H1 (cell line): ENCODE data around the gene SLC5A9. TPM values are rescaled to one million over a fixed set of nuclear protein-coding genes. Genes with fewer than 3 reads are reported as not detected.

Experiments used
- CTCF ChIA-PET: fragments of 300-600 bp; sonication (Branson Sonifier 250); formaldehyde crosslinking; loops from one replicate; lab custom pipeline; 2021; ENCODE audit not compliant: partially characterized antibody; lab: Charles Lee
- POLR2A ChIA-PET: fragments of 300-600 bp; sonication (Branson Sonifier 250); formaldehyde crosslinking; loops from one replicate; lab custom pipeline; 2021; ENCODE audit warnings: inconsistent platforms; ENCODE audit not compliant: partially characterized antibody; lab: Charles Lee
- DNase-seq, 2 experiments: peaks; one replicate each; pipeline versions ENCODE4 v3.0.0 to v3.0.0-alpha.2; 2010 to 2022; ENCODE audit warnings: low spot score in 2 of 2, low read depth in 1 of 2, mixed read lengths in 1 of 2
- FAIRE-seq: peaks from 2 replicates; lab custom pipeline; 2011; peaks lifted over from hg19 to GRCh38; lab: Jason Lieb, UNC
- H2AFZ ChIP-seq: 2 replicates; pipeline ENCODE4 v1.8.1; 2012; ENCODE audit warnings: low read length, inconsistent platforms
- H2AK5ac ChIP-seq: 2 replicates; pipeline ENCODE4 v1.6.1; 2013; ENCODE audit warnings: low read depth, low read length
- H2BK120ac ChIP-seq: replicated peaks from 2 replicates; pipeline ENCODE3; 2013; ENCODE audit warnings: low read depth, low read length, inconsistent platforms
- H2BK12ac ChIP-seq: 2 replicates; pipeline ENCODE4 v1.6.1; 2013; ENCODE audit warnings: low read depth, low read length
- H2BK15ac ChIP-seq: 2 replicates; pipeline ENCODE4 v1.6.1; 2013; ENCODE audit warnings: low read length
- H2BK20ac ChIP-seq: 2 replicates; pipeline ENCODE4 v1.6.1; 2013; ENCODE audit warnings: low read length
- H2BK5ac ChIP-seq: 2 replicates; pipeline ENCODE4 v1.6.1; 2013; ENCODE audit warnings: low read depth, low read length
- H3K14ac ChIP-seq: 2 replicates; pipeline ENCODE4 v1.6.1; 2013; ENCODE audit warnings: inconsistent platforms; ENCODE audit not compliant: insufficient read length
- H3K18ac ChIP-seq: 2 replicates; pipeline ENCODE4 v1.6.1; 2013; ENCODE audit warnings: low read length; ENCODE audit errors: extremely low read depth
- H3K23ac ChIP-seq: 2 replicates; pipeline ENCODE4 v1.6.1; 2013; ENCODE audit warnings: inconsistent platforms; ENCODE audit not compliant: insufficient read length
- H3K23me2 ChIP-seq: 2 replicates; pipeline ENCODE4 v1.6.1; 2013; ENCODE audit warnings: low read depth, low read length
- H3K27ac ChIP-seq: 2 replicates; pipeline ENCODE4 v1.6.1; 2011; ENCODE audit warnings: low read depth, low read length, inconsistent platforms
- H3K27me3 ChIP-seq, 4 experiments: replicated peaks in 1 of 4; 1 replicate in 1 of 4; 2 replicates in 3 of 4; pipeline versions ENCODE4 v1.6.1 to v1.8.1; 2011 to 2013; ENCODE audit warnings: low read length in 3 of 4, mild to moderate bottlenecking in 3 of 4, inconsistent platforms in 2 of 4, mixed read lengths in 2 of 4, moderate library complexity in 1 of 4; ENCODE audit not compliant: control insufficient read depth in 3 of 4, insufficient read depth in 3 of 4; ENCODE audit errors: extremely low read depth in 1 of 4
- H3K36me3 ChIP-seq, 4 experiments: 2 replicates each; pipeline versions ENCODE4 v1.6.1 to v1.8.1; 2011 to 2013; ENCODE audit warnings: mild to moderate bottlenecking in 4 of 4, low read length in 3 of 4, moderate library complexity in 2 of 4, control low read depth in 1 of 4, inconsistent platforms in 1 of 4; ENCODE audit not compliant: insufficient read depth in 4 of 4, control insufficient read depth in 2 of 4
- H3K4ac ChIP-seq: replicated peaks from 2 replicates; pipeline ENCODE3; 2013; ENCODE audit warnings: low read length, low read depth, mixed read lengths, inconsistent platforms; ENCODE audit not compliant: insufficient read length
- H3K4me1 ChIP-seq, 4 experiments: replicated peaks in 1 of 4; 1 replicate in 1 of 4; 2 replicates in 3 of 4; pipeline versions ENCODE4 v1.6.1 to v1.8.1; 2011 to 2013; ENCODE audit warnings: low read length in 3 of 4, inconsistent platforms in 2 of 4, mixed read lengths in 1 of 4; ENCODE audit not compliant: insufficient read depth in 4 of 4, control insufficient read depth in 3 of 4
- H3K4me2 ChIP-seq, 2 experiments: 2 replicates each; pipeline versions ENCODE4 v1.6.1 to v1.8.1; 2011 to 2013; ENCODE audit warnings: low read depth in 2 of 2, low read length in 2 of 2, control low read depth in 1 of 2, inconsistent platforms in 1 of 2, mild to moderate bottlenecking in 1 of 2; ENCODE audit not compliant: insufficient read depth in 1 of 2
- H3K4me3 ChIP-seq, 4 experiments: fragments of 200-600, 300-600 bp in 1 of 4; sonication (generic), shearing (Covaris generic), sonication (Bioruptor Twin) in 1 of 4; 2 replicates each; pipeline versions ENCODE4 v1.5.1 to v1.8.1; 2011 to 2016; ENCODE audit warnings: low read length in 4 of 4, low read depth in 3 of 4, control low read depth in 2 of 4, inconsistent platforms in 2 of 4, mild to moderate bottlenecking in 2 of 4, mixed read lengths in 1 of 4, moderate library complexity in 1 of 4; ENCODE audit not compliant: insufficient read depth in 2 of 4; ENCODE audit errors: extremely low read depth in 1 of 4
- H3K56ac ChIP-seq: replicated peaks from 2 replicates; pipeline ENCODE3; 2013; ENCODE audit warnings: low read depth, mild to moderate bottlenecking, mixed read lengths, low read length, inconsistent platforms; ENCODE audit not compliant: insufficient read length
- H3K79me1 ChIP-seq: 2 replicates; pipeline ENCODE4 v1.6.1; 2013; ENCODE audit warnings: low read depth, low read length, control low read depth
- H3K79me2 ChIP-seq, 2 experiments: 2 replicates each; pipeline versions ENCODE4 v1.6.1 to v1.8.1; 2012 to 2013; ENCODE audit warnings: low read length in 2 of 2, mild to moderate bottlenecking in 2 of 2, inconsistent platforms in 1 of 2; ENCODE audit not compliant: insufficient read depth in 2 of 2, control insufficient read depth in 1 of 2
- H3K9ac ChIP-seq, 4 experiments: replicated peaks in 1 of 4; 1 replicate in 1 of 4; 2 replicates in 3 of 4; pipeline versions ENCODE4 v1.6.1 to v1.8.1; 2011 to 2013; ENCODE audit warnings: low read depth in 3 of 4, low read length in 3 of 4, control low read depth in 2 of 4, mild to moderate bottlenecking in 2 of 4, moderate library complexity in 2 of 4, inconsistent platforms in 1 of 4; ENCODE audit errors: extremely low read depth in 1 of 4
- H3K9me3 ChIP-seq, 2 experiments: 2 replicates each; pipeline versions ENCODE4 v1.6.1 to v1.8.1; 2012 to 2013; ENCODE audit warnings: mild to moderate bottlenecking in 2 of 2, moderate library complexity in 2 of 2, control low read depth in 1 of 2, inconsistent platforms in 1 of 2, low read depth in 1 of 2, low read length in 1 of 2, mixed read lengths in 1 of 2; ENCODE audit not compliant: insufficient read depth in 2 of 2
- H4K20me1 ChIP-seq, 2 experiments: replicated peaks in 1 of 2; 2 replicates each; pipeline versions ENCODE3 to v1.8.1; 2011 to 2013; ENCODE audit warnings: inconsistent platforms in 2 of 2, low read length in 2 of 2, mild to moderate bottlenecking in 1 of 2; ENCODE audit not compliant: insufficient read depth in 2 of 2, control insufficient read depth in 1 of 2
- H4K5ac ChIP-seq: 2 replicates; pipeline ENCODE4 v1.6.1; 2013; ENCODE audit warnings: low read length, low read depth, mixed read lengths, inconsistent platforms; ENCODE audit not compliant: insufficient read length
- H4K8ac ChIP-seq: 2 replicates; pipeline ENCODE4 v1.8.0; 2013; ENCODE audit warnings: mild to moderate bottlenecking, moderate library complexity, low read length, inconsistent platforms; ENCODE audit not compliant: insufficient read depth; ENCODE audit errors: extremely low read depth
- H4K91ac ChIP-seq: replicated peaks from 2 replicates; pipeline ENCODE3; 2013; ENCODE audit warnings: low read length, mixed read lengths, inconsistent platforms; ENCODE audit not compliant: insufficient read length
- BRCA1 ChIP-seq: IDR thresholded peaks from 2 replicates; pipeline ENCODE4 v1.6.1; 2012; ENCODE audit warnings: low read depth, low read length, improper control_type of control experiment
- CBX8 ChIP-seq: fragments of 300-800, 300-1000 bp; sonication (generic); IDR thresholded peaks from 2 replicates; pipeline ENCODE4 v1.7.1; 2016; ENCODE audit warnings: low read depth, low read length, borderline replicate concordance
- JUND ChIP-seq: IDR thresholded peaks from 2 replicates; pipeline ENCODE4 v1.6.1; 2011; ENCODE audit warnings: mild to moderate bottlenecking, improper control_type of control experiment, low read length
- SIRT6 ChIP-seq: IDR thresholded peaks from one replicate; pipeline ENCODE4 v1.7.1; 2012; ENCODE audit warnings: low read length, inconsistent platforms
- SUZ12 ChIP-seq: fragments of 200-600 bp; sonication (generic); IDR thresholded peaks from 2 replicates; pipeline ENCODE4 v1.6.1; 2012; ENCODE audit warnings: mild to moderate bottlenecking, inconsistent platforms, low read length, moderate library complexity, mixed read lengths
- whole genome bisulfite sequencing, 2 experiments: shearing (Covaris generic) in 1 of 2; methylation state at CpG; one replicate each; pipeline versions ENCODE4 v1.1.6 to v1.1.7; 2013 to 2015; ENCODE audit warnings: low lambda C conversion rate in 2 of 2, mixed read lengths in 2 of 2, inconsistent platforms in 1 of 2, low coverage in 1 of 2, missing lambda C conversion rate in 1 of 2; ENCODE audit not compliant: insufficient replicate concordance in 2 of 2, insufficient coverage in 1 of 2, insufficient read length in 1 of 2; ENCODE audit errors: extremely low coverage in 1 of 2, missing lambda C conversion rate in 1 of 2; 5-methylcytosine and 5-hydroxymethylcytosine counted together
- polyA plus RNA-seq, 7 experiments: library from polyadenylated mRNA; depleted of rRNA in 3 of 7; stranded (reverse) in 5 of 7; unstranded in 2 of 7; fragments of >200 nt in 5 of 7; fragments of 200-250 nt in 2 of 7; gene quantifications; 1 replicate in 5 of 7; 2 replicates in 1 of 7; 4 replicates in 1 of 7; pipeline versions ENCODE4 v1.2.1 to v1.2.3, GENCODE V29; 2011 to 2013; ENCODE audit warnings: missing spikeins in 2 of 7, mixed read lengths in 2 of 7
- total RNA-seq: library from RNA; stranded (reverse); fragmentation: NEBNext Ultra II Directional; extraction: Animal tissue kit (Norgen Biotek cat#: 25700); gene quantifications from 2 replicates; pipeline ENCODE4 v1.2.1, GENCODE V29; 2021
- TF ChIP-seq, protein P1 (sequence below), 3 experiments: IDR thresholded peaks; 1 replicate in 2 of 3; 2 replicates in 1 of 3; pipeline versions ENCODE4 v1.5.1 to v1.6.1; 2011; ENCODE audit warnings: low read length in 3 of 3, mild to moderate bottlenecking in 3 of 3, inconsistent platforms in 2 of 3, low read depth in 1 of 3, moderate library complexity in 1 of 3; ENCODE audit not compliant: insufficient read depth in 1 of 3; ENCODE audit errors: control extremely low read depth in 1 of 3

The SLC5A9 gene
- total and polyA plus RNA-seq, 2 of the 8 experiments (the other 6 are each of a cell fraction or from before 2014, with no cell fraction given), result 0.03 TPM; not detected in 1

DNA sequence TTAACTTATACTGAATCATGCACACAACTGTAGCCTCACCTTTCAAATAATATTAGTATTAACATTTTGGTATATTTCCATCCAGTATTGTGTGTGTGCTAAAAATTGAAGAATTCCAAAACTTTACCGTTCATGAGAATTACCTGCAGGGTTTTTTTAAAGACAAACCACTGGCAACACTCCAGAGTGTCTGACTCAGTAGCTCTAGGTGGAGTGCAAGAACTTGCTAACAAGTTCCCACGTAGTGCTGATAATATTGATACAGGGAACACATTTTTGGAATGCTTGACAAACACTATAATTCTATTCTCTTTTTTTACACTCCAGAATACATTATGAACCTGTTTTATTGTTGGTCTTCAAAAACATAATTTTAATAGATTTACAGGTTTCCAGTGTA lies 27.7 kb upstream of the SLC5A9 start:
- Histone ChIP-seq H3K56ac (no peak overlapping the region), H3K18ac (no peak overlapping the region), H2BK12ac (no peak overlapping the region), H3K9me3 (peaks cover 12 to 22% of the 10 kb centered on the region in 2 experiments), H2BK120ac (no peak overlapping the region), H4K20me1 (no peaks in the 10 kb centered on the region), H3K23me2 (no peaks in the 10 kb centered on the region), H3K14ac (no peak overlapping the region), H4K91ac (no peak overlapping the region), H2BK15ac (no peak overlapping the region), H3K79me2 (no peaks in the 10 kb centered on the region), H3K4me3 (no peak overlapping the region), H4K5ac (no peak overlapping the region), H3K27ac (no peak overlapping the region), H3K36me3 (0 out of 8 replicates have a peak, but pooled peaks cover 0 to 2% (median 0%) of the 10 kb centered on the region in 4 experiments), H3K23ac (no peak overlapping the region), H2BK20ac (no peak overlapping the region), H3K27me3 (no peaks in the 10 kb centered on the region), H3K4me2 (no peak overlapping the region), H4K8ac (no peak overlapping the region), H3K79me1 (no peaks in the 10 kb centered on the region), H2AFZ (no peak overlapping the region), H2BK5ac (no peak overlapping the region), H3K4ac (no peak overlapping the region), H3K4me1 (no peaks in the 10 kb centered on the region), H2AK5ac (no peak overlapping the region), H3K9ac (no peak overlapping the region)
- TF ChIP-seq SUZ12, result no peak
- TF ChIP-seq CBX8, result no peak
- TF ChIP-seq, protein P1, sequence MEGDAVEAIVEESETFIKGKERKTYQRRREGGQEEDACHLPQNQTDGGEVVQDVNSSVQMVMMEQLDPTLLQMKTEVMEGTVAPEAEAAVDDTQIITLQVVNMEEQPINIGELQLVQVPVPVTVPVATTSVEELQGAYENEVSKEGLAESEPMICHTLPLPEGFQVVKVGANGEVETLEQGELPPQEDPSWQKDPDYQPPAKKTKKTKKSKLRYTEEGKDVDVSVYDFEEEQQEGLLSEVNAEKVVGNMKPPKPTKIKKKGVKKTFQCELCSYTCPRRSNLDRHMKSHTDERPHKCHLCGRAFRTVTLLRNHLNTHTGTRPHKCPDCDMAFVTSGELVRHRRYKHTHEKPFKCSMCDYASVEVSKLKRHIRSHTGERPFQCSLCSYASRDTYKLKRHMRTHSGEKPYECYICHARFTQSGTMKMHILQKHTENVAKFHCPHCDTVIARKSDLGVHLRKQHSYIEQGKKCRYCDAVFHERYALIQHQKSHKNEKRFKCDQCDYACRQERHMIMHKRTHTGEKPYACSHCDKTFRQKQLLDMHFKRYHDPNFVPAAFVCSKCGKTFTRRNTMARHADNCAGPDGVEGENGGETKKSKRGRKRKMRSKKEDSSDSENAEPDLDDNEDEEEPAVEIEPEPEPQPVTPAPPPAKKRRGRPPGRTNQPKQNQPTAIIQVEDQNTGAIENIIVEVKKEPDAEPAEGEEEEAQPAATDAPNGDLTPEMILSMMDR (IDR thresholded peaks at IDR 0.05; ENCODE audit: control extremely low read depth in 1 of 3, insufficient read depth in 1 of 3, low read depth in 1 of 3, low read length in 3 of 3), result no peak
- TF ChIP-seq SIRT6, result no peak
- no peak for TF ChIP-seq BRCA1
- TF ChIP-seq JUND, result no peak
- FAIRE-seq, result no peak
- WGBS, 2 experiments, result 94% methylated on average over 2 of the region's 2 CpGs; no CpG with 5 or more reads in 1 of the 2 experiments
- POLR2A ChIA-PET, result no interaction called here
- CTCF ChIA-PET, result interaction anchor here (1.3 to 3.8 kb wide), 3 partner anchors 9 to 85 kb away, joined by 3 to 20 read pairs (median 4); no protein-coding TSS in a partner anchor
- DNase-seq, result no peak
